Activated naive CD4-positive, alpha-beta T cell treated with anti-CD3 and anti-CD28 coated beads for 36 hours (primary cell): ENCODE results near the gene TYROBP. TPM values are rescaled to one million over a fixed set of nuclear protein-coding genes. Genes with fewer than 3 reads are reported as not detected.

Source experiments
- CTCF ChIA-PET: fragments of 350-600 bp; sonication (Branson Sonifier 250); formaldehyde crosslinking; loops from one replicate; lab custom pipeline; 2021; ENCODE audit warnings: antibody characterized with exemption; lab: Charles Lee
- DNase-seq: peaks from one replicate; pipeline ENCODE4 v3.0.0-alpha.2; 2020
- H3K27ac Mint-ChIP-seq: one replicate; pipeline ENCODE4 v1.8.0; 2021; ENCODE audit warnings: mild to moderate bottlenecking, mixed read lengths
- H3K27me3 Mint-ChIP-seq: one replicate; pipeline ENCODE4 v1.8.0; 2021; ENCODE audit warnings: low read depth, mixed read lengths
- H3K36me3 Mint-ChIP-seq: one replicate; pipeline ENCODE4 v1.8.0; 2021; ENCODE audit warnings: low read depth, mixed read lengths
- H3K4me1 Mint-ChIP-seq: one replicate; pipeline ENCODE4 v1.8.0; 2021; ENCODE audit warnings: low read depth, mixed read lengths
- H3K4me3 Mint-ChIP-seq: one replicate; pipeline ENCODE4 v1.8.0; 2021; ENCODE audit warnings: mild to moderate bottlenecking, moderate library complexity, mixed read lengths
- H3K9me3 Mint-ChIP-seq: one replicate; pipeline ENCODE4 v1.8.0; 2021; ENCODE audit warnings: mixed read lengths
- intact Hi-C: fragments of 100-400 bp; cut with micrococcal nuclease; formaldehyde crosslinking; loops from one replicate; pipeline ENCODE4 v1.15.1; 2023
- total RNA-seq, 2 experiments: library from RNA; stranded (reverse); gene quantifications; one replicate each; pipeline ENCODE4 v1.2.3, GENCODE V29; 2021

Gene TYROBP
- total RNA-seq, 2 experiments from 2014 or later, result not detected

GRCh38 chr19:35862528-35862927 is 45.6 kb downstream of the TYROBP start:
- no peak for DNase-seq
- CTCF ChIA-PET, result no interaction called here
- H3K36me3 Mint-ChIP-seq, result no peaks in the 10 kb centered on the region
- intact Hi-C loops, result no loop called here
- H3K4me1 Mint-ChIP-seq, result peaks cover 3% of the 10 kb centered on the region
- peaks cover 44% of the 10 kb centered on the region for H3K27me3 Mint-ChIP-seq
- no peak overlapping the region for H3K4me3 Mint-ChIP-seq
- H3K27ac Mint-ChIP-seq, result no peak overlapping the region
- H3K9me3 Mint-ChIP-seq, result no peaks in the 10 kb centered on the region

- peaks cover 44% of the 10 kb centered on the region for H3K27me3 Mint-ChIP-seq
- no peak overlapping the region for H3K4me3 Mint-ChIP-seq
- intact Hi-C loops, result no loop called here
- peaks cover 7% of the 10 kb centered on the region for H3K4me1 Mint-ChIP-seq
- no peaks in the 10 kb centered on the region for H3K36me3 Mint-ChIP-seq
- no peaks in the 10 kb centered on the region for H3K9me3 Mint-ChIP-seq
- no peak overlapping the region for H3K27ac Mint-ChIP-seq
- CTCF ChIA-PET, result no interaction called here
- no peak for DNase-seq
Observed at GRCh38 chr19:35861640-35862160, 46.4 kb downstream of the TYROBP start.

- intact Hi-C loops, result no loop called here
- peaks cover 7% of the 10 kb centered on the region for H3K4me1 Mint-ChIP-seq
- DNase-seq, result no peak
- no peak overlapping the region for H3K27ac Mint-ChIP-seq
- no peaks in the 10 kb centered on the region for H3K36me3 Mint-ChIP-seq
- H3K27me3 Mint-ChIP-seq, result peaks cover 44% of the 10 kb centered on the region
- no peak overlapping the region for H3K4me3 Mint-ChIP-seq
- no peaks in the 10 kb centered on the region for H3K9me3 Mint-ChIP-seq
- CTCF ChIA-PET, result no interaction called here
Observed at GRCh38 chr19:35860818-35861639, 47.1 kb downstream of the TYROBP start.

- no peak overlapping the region for H3K27ac Mint-ChIP-seq
- CTCF ChIA-PET, result no interaction called here
- peaks cover 48% of the 10 kb centered on the region for H3K27me3 Mint-ChIP-seq
- no peak for DNase-seq
- H3K4me1 Mint-ChIP-seq, result peaks cover 7% of the 10 kb centered on the region
- H3K4me3 Mint-ChIP-seq, result no peak overlapping the region
- H3K9me3 Mint-ChIP-seq, result no peaks in the 10 kb centered on the region
- H3K36me3 Mint-ChIP-seq, result no peaks in the 10 kb centered on the region
- intact Hi-C loops, result no loop called here
Observed at GRCh38 chr19:35860436-35860817, 47.7 kb downstream of the TYROBP start.

- H3K4me1 Mint-ChIP-seq, result peaks cover 7% of the 10 kb centered on the region
- H3K27ac Mint-ChIP-seq, result no peak overlapping the region
- no peak overlapping the region for H3K4me3 Mint-ChIP-seq
- CTCF ChIA-PET, result no interaction called here
- DNase-seq, result no peak
- no peaks in the 10 kb centered on the region for H3K9me3 Mint-ChIP-seq
- H3K27me3 Mint-ChIP-seq, result peaks cover 51% of the 10 kb centered on the region
- intact Hi-C loops, result no loop called here
- no peaks in the 10 kb centered on the region for H3K36me3 Mint-ChIP-seq
Observed at GRCh38 chr19:35859414-35859813, 48.7 kb downstream of the TYROBP start.

- no peak overlapping the region for H3K27ac Mint-ChIP-seq
Observed at GRCh38 chr19:35858311-35858710, 49.8 kb downstream of the TYROBP start.

GRCh38 chr19:35856546-35857149 is 51.4 kb downstream of the TYROBP start, which contains the start of gene KIRREL2:
Gene KIRREL2, plus strand, starts transcription at chr19:35856911. Its CDS starts 209 bp downstream, at chr19:35857120.
- CTCF ChIA-PET, result interaction anchor here (0.6 to 1.4 kb wide), 3 partner anchors 12 to 173 kb away, joined by 3 to 4 read pairs (median 3); partner anchors contain the start of gene APLP1
- Mint-ChIP-seq H3K9me3 (no peaks in the 10 kb centered on the region), H3K27me3 (peaks cover 50% of the 10 kb centered on the region), H3K36me3 (no peaks in the 10 kb centered on the region), H3K4me1 (peaks cover 7% of the 10 kb centered on the region), H3K4me3 (peak within 1 kb of the TSS; percentile 70), H3K27ac (no peak within 1 kb of the TSS)
- DNase-seq, result peak; percentile 42
- intact Hi-C loops, result no loop called here

More at GRCh38 chr19:35858311-35858710, 49.8 kb downstream of the TYROBP start:
- intact Hi-C loops, result no loop called here
- no peak for DNase-seq
- Mint-ChIP-seq H3K4me3 (no peak overlapping the region), H3K4me1 (peaks cover 7% of the 10 kb centered on the region), H3K27me3 (peaks cover 51% of the 10 kb centered on the region), H3K36me3 (no peaks in the 10 kb centered on the region), H3K9me3 (no peaks in the 10 kb centered on the region)
- CTCF ChIA-PET, result no interaction called here

Other genes starting within 250 kb of the TYROBP start
- under 1 TPM in 1 of 2 experiments, not detected in 1; 0.21 TPM for gene UPK1A, start 241.8 kb downstream of the TYROBP start, total RNA-seq
- gene ZBTB32, start 203.7 kb downstream of the TYROBP start, total RNA-seq, result 100 to 1,000 TPM; 174 to 181 TPM
- 10 to 100 TPM; 62.0 to 65.8 TPM for gene KMT2B, start 190.3 kb downstream of the TYROBP start, total RNA-seq
- gene IGFLR1, start 165.8 kb downstream of the TYROBP start, total RNA-seq, result 10 to 100 TPM; 51.0 to 52.8 TPM
- gene U2AF1L4, start 162.9 kb downstream of the TYROBP start, total RNA-seq, result 10 to 100 TPM; 41.8 to 44.2 TPM
- gene PSENEN, start 162.6 kb downstream of the TYROBP start, total RNA-seq, result 10 to 100 TPM; 32.4 to 37.7 TPM
- gene LIN37, start 159.7 kb downstream of the TYROBP start, total RNA-seq, result 1 to 10 TPM; 5.7 to 9.7 TPM
- gene HSPB6, start 151.3 kb downstream of the TYROBP start, total RNA-seq, result under 1 TPM; 0.40 to 0.55 TPM
- gene PROSER3, start 150.1 kb downstream of the TYROBP start, total RNA-seq, result 10 to 100 TPM; 45.3 to 47.4 TPM
- 10 to 100 TPM; 49.5 to 61.6 TPM for gene ARHGAP33, start 132.7 kb downstream of the TYROBP start, total RNA-seq
- not detected for gene PRODH2, start 95.5 kb downstream of the TYROBP start, total RNA-seq
- gene NPHS1, start 55.8 kb downstream of the TYROBP start, total RNA-seq, result under 1 TPM in 1 of 2 experiments, not detected in 1; 0.05 TPM
- gene KIRREL2, start 51.4 kb downstream of the TYROBP start, total RNA-seq, result 1 to 10 TPM; 1.0 to 1.1 TPM
- gene APLP1, start 39.7 kb downstream of the TYROBP start, total RNA-seq, result 1 to 10 TPM in 1 of 2 experiments, under 1 TPM in 1; 0.79 to 1.2 TPM
- gene NFKBID, start 7.8 kb downstream of the TYROBP start, total RNA-seq, result 10 to 100 TPM; 56.2 to 56.4 TPM
- 10 to 100 TPM; 11.7 to 14.5 TPM for gene HCST, start 5.8 kb downstream of the TYROBP start, total RNA-seq
- gene LRFN3, start 28.1 kb upstream of the TYROBP start, total RNA-seq, result 1 to 10 TPM; 4.0 TPM
- 10 to 100 TPM; 13.1 to 13.8 TPM for gene SDHAF1, start 86.9 kb upstream of the TYROBP start, total RNA-seq
- gene SYNE4, start 100.5 kb upstream of the TYROBP start, total RNA-seq, result 1 to 10 TPM; 1.1 to 2.1 TPM
- 10 to 100 TPM; 36.9 to 37.8 TPM for gene ALKBH6, start 105.9 kb upstream of the TYROBP start, total RNA-seq
- under 1 TPM in 1 of 2 experiments, not detected in 1; 0.15 TPM for gene CLIP3, start 124.6 kb upstream of the TYROBP start, total RNA-seq
- gene THAP8, start 146.0 kb upstream of the TYROBP start, total RNA-seq, result 1 to 10 TPM; 1.1 to 1.2 TPM
- gene WDR62, start 146.6 kb upstream of the TYROBP start, total RNA-seq, result 10 to 100 TPM; 23.7 to 25.6 TPM
- gene OVOL3, start 202.8 kb upstream of the TYROBP start, total RNA-seq, result not detected
- 10 to 100 TPM; 86.8 to 87.4 TPM for gene POLR2I, start 206.6 kb upstream of the TYROBP start, total RNA-seq
- gene TBCB, start 207.2 kb upstream of the TYROBP start, total RNA-seq, result 100 to 1,000 TPM; 104 to 105 TPM
- 100 to 1,000 TPM; 301 to 307 TPM for gene CAPNS1, start 231.8 kb upstream of the TYROBP start, total RNA-seq
- gene COX7A1, start 244.2 kb upstream of the TYROBP start, total RNA-seq, result not detected